BLaER1 treated with 17β-estradiol and CSF1 and Interleukin-3, amounts not matched to agents 10 nM and 100 nM (cell line): ENCODE measurements around the gene SOST.

Experiments used
- H3K27ac ChIP-seq, 11 experiments: shearing (Covaris generic); formaldehyde crosslinking; 2 replicates each; pipeline ENCODE4 v1.8.1; 2022
- H3K27me3 ChIP-seq, 11 experiments: shearing (Covaris generic); formaldehyde crosslinking; 2 replicates each; pipeline ENCODE4 v1.8.1; 2022
- H3K36me3 ChIP-seq, 11 experiments: shearing (Covaris generic); formaldehyde crosslinking; 2 replicates each; pipeline ENCODE4 v1.8.1; 2022
- H3K4me1 ChIP-seq, 10 experiments: shearing (Covaris generic); formaldehyde crosslinking; 2 replicates each; pipeline ENCODE4 v1.8.1; 2022
- H3K4me2 ChIP-seq, 11 experiments: shearing (Covaris generic); formaldehyde crosslinking; 2 replicates each; pipeline ENCODE4 v1.8.1; 2022
- H3K4me3 ChIP-seq, 10 experiments: shearing (Covaris generic); formaldehyde crosslinking; 2 replicates each; pipeline ENCODE4 v1.8.1; 2022
- H3K9ac ChIP-seq, 11 experiments: shearing (Covaris generic); formaldehyde crosslinking; 2 replicates each; pipeline ENCODE4 v1.8.1; 2022
- H3K9me3 ChIP-seq, 11 experiments: shearing (Covaris generic); formaldehyde crosslinking; replicated peaks in 1 of 11; 2 replicates each; pipeline ENCODE4 v1.8.1; 2022
- H4K20me1 ChIP-seq, 11 experiments: shearing (Covaris generic); formaldehyde crosslinking; 2 replicates each; pipeline ENCODE4 v1.8.1; 2022
- Cebpa-rat ChIP-seq, 11 experiments: shearing (Covaris generic); IDR thresholded peaks; 2 replicates each; pipeline ENCODE4 v1.8.1; 2022

SOST gene

GRCh38 chr17:43753493-43754129 lies 5.0 kb downstream of the SOST start:
- peak overlapping the region; percentile 20 to 95 (median 84); a peak in 21 of 22 replicates for H3K4me2 ChIP-seq

GRCh38 chr17:43750153-43750552 lies 8.4 kb downstream of the SOST start:
- Histone ChIP-seq H3K9me3 (no peaks in the 10 kb centered on the region), H3K4me3 (no peak overlapping the region), H3K27me3 (peaks cover 23 to 49% (median 26%) of the 10 kb centered on the region in 11 experiments), H4K20me1 (peaks cover 0 to 11% (median 3%) of the 10 kb centered on the region in 11 experiments; a peak in 4 of 22 replicates), H3K9ac (no peak overlapping the region), H3K36me3 (no peaks in the 10 kb centered on the region), H3K27ac (no peak overlapping the region), H3K4me1 (peaks cover 51 to 77% (median 62%) of the 10 kb centered on the region in 10 experiments), H3K4me2 (peak overlapping the region; percentile 39 to 79 (median 64))
- TF ChIP-seq Cebpa-rat (IDR thresholded peaks at IDR 0.05), result no peak

More at GRCh38 chr17:43753493-43754129, 5.0 kb downstream of the SOST start:
- Histone ChIP-seq H3K27ac (no peak overlapping the region), H4K20me1 (peaks cover 0 to 45% (median 8%) of the 10 kb centered on the region in 11 experiments; a peak in 9 of 22 replicates), H3K4me1 (peaks cover 42 to 57% (median 49%) of the 10 kb centered on the region in 10 experiments), H3K4me3 (no peak overlapping the region), H3K36me3 (no peaks in the 10 kb centered on the region), H3K9me3 (no peaks in the 10 kb centered on the region), H3K27me3 (peaks cover 48 to 74% (median 61%) of the 10 kb centered on the region in 11 experiments), H3K9ac (no peak overlapping the region)
- TF ChIP-seq Cebpa-rat (IDR thresholded peaks at IDR 0.05), result no peak

- Histone ChIP-seq H4K20me1 (no peaks in the 10 kb centered on the region; a peak in 1 of 22 replicates), H3K4me1 (peaks cover 68 to 100% (median 85%) of the 10 kb centered on the region in 10 experiments), H3K4me3 (peak overlapping the region in 3 of 10 experiments; percentile 5 to 41 (median 9); a peak in 6 of 20 replicates), H3K36me3 (no peaks in the 10 kb centered on the region), H3K9me3 (peaks cover 0 to 18% (median 7%) of the 10 kb centered on the region in 11 experiments; a peak in 16 of 22 replicates), H3K4me2 (peak overlapping the region; percentile 71 to 94 (median 87)), H3K27ac (peak overlapping the region in 1 of 11 experiments; percentile 51; a peak in 2 of 22 replicates), H3K27me3 (peaks cover 0 to 20% (median 6%) of the 10 kb centered on the region in 11 experiments; a peak in 9 of 22 replicates), H3K9ac (peak overlapping the region in 3 of 11 experiments; percentile 21 to 37 (median 34); a peak in 3 of 22 replicates)
- TF ChIP-seq Cebpa-rat (IDR thresholded peaks at IDR 0.05), result no peak
These were observed 13.1 kb downstream of the SOST start for GRCh38 chr17:43745541-43745940.

- peaks cover 0 to 18% (median 7%) of the 10 kb centered on the region in 11 experiments; a peak in 16 of 22 replicates for H3K9me3 ChIP-seq
- peak in 4 of 11 experiments; percentile 29 to 65 (median 46); a peak in 4 of 22 replicates for TF ChIP-seq Cebpa-rat (IDR thresholded peaks at IDR 0.05)
- peak overlapping the region in 3 of 11 experiments; percentile 23 to 51 (median 42); a peak in 6 of 22 replicates for H3K27ac ChIP-seq
- H3K4me2 ChIP-seq, result peak overlapping the region; percentile 27 to 94 (median 75); a peak in 19 of 22 replicates
- no peaks in the 10 kb centered on the region; a peak in 1 of 22 replicates for H4K20me1 ChIP-seq
- H3K4me1 ChIP-seq, result peaks cover 48 to 73% (median 62%) of the 10 kb centered on the region in 10 experiments
- no peaks in the 10 kb centered on the region for H3K36me3 ChIP-seq
- H3K27me3 ChIP-seq, result peaks cover 0 to 13% (median 6%) of the 10 kb centered on the region in 11 experiments; a peak in 6 of 22 replicates
- H3K9ac ChIP-seq, result no peak overlapping the region
- H3K4me3 ChIP-seq, result no peak overlapping the region; a peak in 1 of 20 replicates
These were observed 17.0 kb downstream of the SOST start for GRCh38 chr17:43741636-43742035.

GRCh38 chr17:43740541-43740940 lies 18.1 kb downstream of the SOST start:
- Histone ChIP-seq H3K27ac (peak overlapping the region in 1 of 11 experiments; percentile 36; a peak in 2 of 22 replicates), H3K4me3 (no peak overlapping the region), H3K9ac (no peak overlapping the region)

GRCh38 chr17:43737722-43738121 lies 20.9 kb downstream of the SOST start:
- Histone ChIP-seq H3K27ac (no peak overlapping the region), H3K4me1 (peaks cover 14 to 34% (median 24%) of the 10 kb centered on the region in 10 experiments; a peak in 19 of 20 replicates), H3K4me2 (no peak overlapping the region), H3K27me3 (no peaks in the 10 kb centered on the region; a peak in 1 of 22 replicates), H3K36me3 (no peaks in the 10 kb centered on the region), H3K9me3 (peaks cover 10 to 24% (median 17%) of the 10 kb centered on the region in 11 experiments; a peak in 19 of 22 replicates), H4K20me1 (no peaks in the 10 kb centered on the region; a peak in 1 of 22 replicates), H3K9ac (no peak overlapping the region), H3K4me3 (no peak overlapping the region)
- no peak for TF ChIP-seq Cebpa-rat (IDR thresholded peaks at IDR 0.05)

More at GRCh38 chr17:43740541-43740940, 18.1 kb downstream of the SOST start:
- Histone ChIP-seq H3K27me3 (peaks cover 0 to 13% (median 6%) of the 10 kb centered on the region in 11 experiments; a peak in 6 of 22 replicates), H4K20me1 (no peaks in the 10 kb centered on the region; a peak in 1 of 22 replicates), H3K4me1 (peaks cover 37 to 62% (median 51%) of the 10 kb centered on the region in 10 experiments), H3K36me3 (no peaks in the 10 kb centered on the region), H3K9me3 (peaks cover 0 to 18% (median 7%) of the 10 kb centered on the region in 11 experiments; a peak in 16 of 22 replicates), H3K4me2 (peak overlapping the region in 5 of 11 experiments; percentile 54 to 94 (median 90); a peak in 7 of 22 replicates)
- TF ChIP-seq Cebpa-rat (IDR thresholded peaks at IDR 0.05), result no peak

- Histone ChIP-seq H3K4me1 (peaks cover under 1 to 21% (median 12%) of the 10 kb centered on the region in 10 experiments; a peak in 17 of 20 replicates), H3K36me3 (no peaks in the 10 kb centered on the region), H3K9ac (no peak overlapping the region), H4K20me1 (no peaks in the 10 kb centered on the region), H3K27me3 (no peaks in the 10 kb centered on the region; a peak in 1 of 22 replicates), H3K4me3 (no peak overlapping the region), H3K4me2 (no peak overlapping the region), H3K9me3 (peaks cover 7 to 18% (median 12%) of the 10 kb centered on the region in 11 experiments; a peak in 15 of 22 replicates), H3K27ac (no peak overlapping the region)
- no peak for TF ChIP-seq Cebpa-rat (IDR thresholded peaks at IDR 0.05)
These were observed 22.2 kb downstream of the SOST start for GRCh38 chr17:43736389-43736788.

GRCh38 chr17:43734376-43734775 lies 24.2 kb downstream of the SOST start:
- Histone ChIP-seq H3K27me3 (no peaks in the 10 kb centered on the region), H3K27ac (no peak overlapping the region), H3K9me3 (peaks cover 7 to 18% (median 12%) of the 10 kb centered on the region in 11 experiments; a peak in 15 of 22 replicates), H4K20me1 (no peaks in the 10 kb centered on the region), H3K4me3 (no peak overlapping the region), H3K4me1 (peaks cover 0 to 6% (median 0%) of the 10 kb centered on the region in 10 experiments; a peak in 2 of 20 replicates), H3K36me3 (no peaks in the 10 kb centered on the region), H3K4me2 (peak overlapping the region in 1 of 11 experiments; percentile 20; a peak in 1 of 22 replicates), H3K9ac (no peak overlapping the region)
- no peak for TF ChIP-seq Cebpa-rat (IDR thresholded peaks at IDR 0.05)

GRCh38 chr17:43733956-43734355 lies 24.6 kb downstream of the SOST start:
- no peak overlapping the region for H3K9ac ChIP-seq
- no peak for TF ChIP-seq Cebpa-rat (IDR thresholded peaks at IDR 0.05)
- H3K4me2 ChIP-seq, result peak overlapping the region in 1 of 11 experiments; percentile 20; a peak in 1 of 22 replicates
- H3K27me3 ChIP-seq, result no peaks in the 10 kb centered on the region
- H3K9me3 ChIP-seq, result peaks cover 7 to 18% (median 12%) of the 10 kb centered on the region in 11 experiments; a peak in 15 of 22 replicates
- H3K27ac ChIP-seq, result no peak overlapping the region
- no peaks in the 10 kb centered on the region for H4K20me1 ChIP-seq
- no peaks in the 10 kb centered on the region for H3K36me3 ChIP-seq
- H3K4me3 ChIP-seq, result no peak overlapping the region
- H3K4me1 ChIP-seq, result peaks cover 0 to 6% (median 0%) of the 10 kb centered on the region in 10 experiments; a peak in 1 of 20 replicates
